ENCODE measurements around the gene RBP2.

The RBP2 gene
- 0 reads per million in 2 experiments for total RNA-seq

- DNase-seq (ENCODE audit: low read depth): no peak
These were observed at the start of gene RBP2 for GRCh38 chr3:139476348-139476747. Gene RBP2, minus strand, starts transcription at chr3:139476516. Its CDS starts 57 bp downstream, at chr3:139476459.

- DNase-seq (ENCODE audit: low read depth): no peak
These were observed 48.7 kb upstream of the RBP2 start for GRCh38 chr3:139524841-139525636.

GRCh38 chr3:139523718-139524117 is 47.4 kb upstream of the RBP2 start:
- DNase-seq (ENCODE audit: low read depth): no peak

- no peak for DNase-seq (ENCODE audit: low read depth)
These were observed 46.9 kb upstream of the RBP2 start for GRCh38 chr3:139523166-139523565.

- DNase-seq (ENCODE audit: low read depth): no peak
These were observed 46.1 kb upstream of the RBP2 start for GRCh38 chr3:139522421-139522820.

GRCh38 chr3:139521816-139522215 is 45.5 kb upstream of the RBP2 start:
- DNase-seq (ENCODE audit: low read depth): no peak

GRCh38 chr3:139521144-139521543 is 44.8 kb upstream of the RBP2 start:
- no peak for DNase-seq (ENCODE audit: low read depth)

GRCh38 chr3:139519998-139520737 is 43.9 kb upstream of the RBP2 start:
- no peak for DNase-seq (ENCODE audit: low read depth)

- DNase-seq (ENCODE audit: low read depth): no peak
These were observed 42.9 kb upstream of the RBP2 start for GRCh38 chr3:139518926-139519842.

GRCh38 chr3:139518306-139518705 is 42.0 kb upstream of the RBP2 start:
- no peak for DNase-seq (ENCODE audit: low read depth)

GRCh38 chr3:139517321-139518065 is 41.2 kb upstream of the RBP2 start:
- no peak for DNase-seq (ENCODE audit: low read depth)

GRCh38 chr3:139514741-139515140 is 38.4 kb upstream of the RBP2 start:
- DNase-seq (ENCODE audit: low read depth): no peak

GRCh38 chr3:139509631-139510030 is 33.3 kb upstream of the RBP2 start:
- DNase-seq (ENCODE audit: low read depth): no peak

- no peak for DNase-seq (ENCODE audit: low read depth)
These were observed 30.4 kb upstream of the RBP2 start for GRCh38 chr3:139506766-139507165.

GRCh38 chr3:139505829-139506386 is 29.6 kb upstream of the RBP2 start:
- no peak for DNase-seq (ENCODE audit: low read depth)

GRCh38 chr3:139499536-139499935 is 23.2 kb upstream of the RBP2 start:
- DNase-seq (ENCODE audit: low read depth): no peak

GRCh38 chr3:139493826-139494385 is 17.6 kb upstream of the RBP2 start:
- DNase-seq (ENCODE audit: low read depth): no peak

- DNase-seq (ENCODE audit: low read depth): no peak
These were observed 15.7 kb upstream of the RBP2 start for GRCh38 chr3:139491966-139492365.

- DNase-seq (ENCODE audit: low read depth): no peak
These were observed 14.8 kb upstream of the RBP2 start for GRCh38 chr3:139491027-139491700.

- DNase-seq (ENCODE audit: low read depth): no peak
These were observed 5.9 kb upstream of the RBP2 start for GRCh38 chr3:139482206-139482605.

All from T follicular helper cell (primary cell).